Endothelial cell (in vitro differentiated cells): ENCODE results near the gene MINDY3. TPM values are rescaled to one million over a fixed set of nuclear protein-coding genes. Genes with fewer than 3 reads are reported as not detected.

ENCODE experiments used
- DNase-seq: peaks from one replicate; pipeline ENCODE4 v3.0.0; 2021; ENCODE audit warnings: low spot score
- H3K27ac Mint-ChIP-seq: one replicate; pipeline ENCODE4 v1.8.0; 2021; ENCODE audit warnings: mixed read lengths, inconsistent platforms; ENCODE audit not compliant: unreplicated experiment
- H3K27me3 Mint-ChIP-seq: one replicate; pipeline ENCODE4 v1.8.0; 2021; ENCODE audit warnings: mild to moderate bottlenecking, moderate library complexity, mixed read lengths, inconsistent platforms; ENCODE audit not compliant: unreplicated experiment
- H3K36me3 Mint-ChIP-seq: one replicate; pipeline ENCODE4 v1.8.0; 2021; ENCODE audit warnings: mild to moderate bottlenecking, low read depth, mixed read lengths, inconsistent platforms; ENCODE audit not compliant: unreplicated experiment
- H3K4me1 Mint-ChIP-seq: one replicate; pipeline ENCODE4 v1.8.0; 2021; ENCODE audit warnings: mild to moderate bottlenecking, mixed read lengths, inconsistent platforms; ENCODE audit not compliant: unreplicated experiment
- H3K4me3 Mint-ChIP-seq: one replicate; pipeline ENCODE4 v1.8.0; 2021; ENCODE audit warnings: mild to moderate bottlenecking, mixed read lengths, inconsistent platforms; ENCODE audit not compliant: unreplicated experiment
- H3K9me3 Mint-ChIP-seq: one replicate; pipeline ENCODE4 v1.8.0; 2021; ENCODE audit warnings: mixed read lengths, inconsistent platforms; ENCODE audit not compliant: unreplicated experiment
- total RNA-seq: library from RNA; stranded (reverse); fragmentation: NEBNext Ultra II Directional; extraction: Animal tissue kit (Norgen Biotek cat#: 25700); gene quantifications from one replicate; pipeline ENCODE4 v1.2.1, GENCODE V29; 2021; ENCODE audit not compliant: unreplicated experiment
- TF ChIP-seq, protein P1 (sequence below): fragments of 200-600 bp; sonication (generic); IDR thresholded peaks from one replicate; pipeline ENCODE4 v1.5.0; 2021; ENCODE audit warnings: antibody characterized with exemption; ENCODE audit not compliant: unreplicated experiment

The MINDY3 gene
- total RNA-seq, 1 donor from 2014 or later: 26.1 TPM

DNA sequence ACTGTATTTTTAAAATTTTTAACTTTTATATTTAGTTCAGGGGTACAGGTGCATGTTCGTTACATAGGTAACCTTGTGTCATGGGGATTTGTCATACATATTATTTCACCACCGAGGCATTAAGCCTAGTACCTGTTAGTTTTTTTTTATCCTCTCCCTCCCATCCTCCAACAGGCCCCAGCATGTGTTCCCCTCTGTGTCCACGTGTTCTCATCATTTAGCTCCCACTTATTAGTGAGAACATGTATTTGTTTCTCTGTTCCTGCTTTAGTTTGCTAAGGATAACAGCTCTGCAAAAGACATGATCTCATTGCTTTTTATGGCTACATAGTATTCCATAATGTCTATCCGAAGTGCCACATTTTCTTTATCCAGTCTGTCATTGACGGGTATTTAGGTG is 118.2 kb downstream of the MINDY3 start:
- no peaks in the 10 kb centered on the region for H3K9me3 Mint-ChIP-seq
- no peaks in the 10 kb centered on the region for H3K36me3 Mint-ChIP-seq
- TF ChIP-seq, protein P1, sequence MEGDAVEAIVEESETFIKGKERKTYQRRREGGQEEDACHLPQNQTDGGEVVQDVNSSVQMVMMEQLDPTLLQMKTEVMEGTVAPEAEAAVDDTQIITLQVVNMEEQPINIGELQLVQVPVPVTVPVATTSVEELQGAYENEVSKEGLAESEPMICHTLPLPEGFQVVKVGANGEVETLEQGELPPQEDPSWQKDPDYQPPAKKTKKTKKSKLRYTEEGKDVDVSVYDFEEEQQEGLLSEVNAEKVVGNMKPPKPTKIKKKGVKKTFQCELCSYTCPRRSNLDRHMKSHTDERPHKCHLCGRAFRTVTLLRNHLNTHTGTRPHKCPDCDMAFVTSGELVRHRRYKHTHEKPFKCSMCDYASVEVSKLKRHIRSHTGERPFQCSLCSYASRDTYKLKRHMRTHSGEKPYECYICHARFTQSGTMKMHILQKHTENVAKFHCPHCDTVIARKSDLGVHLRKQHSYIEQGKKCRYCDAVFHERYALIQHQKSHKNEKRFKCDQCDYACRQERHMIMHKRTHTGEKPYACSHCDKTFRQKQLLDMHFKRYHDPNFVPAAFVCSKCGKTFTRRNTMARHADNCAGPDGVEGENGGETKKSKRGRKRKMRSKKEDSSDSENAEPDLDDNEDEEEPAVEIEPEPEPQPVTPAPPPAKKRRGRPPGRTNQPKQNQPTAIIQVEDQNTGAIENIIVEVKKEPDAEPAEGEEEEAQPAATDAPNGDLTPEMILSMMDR: no peak
- H3K27ac Mint-ChIP-seq: no peak overlapping the region
- no peaks in the 10 kb centered on the region for H3K27me3 Mint-ChIP-seq
- DNase-seq: no peak
- H3K4me3 Mint-ChIP-seq: no peak overlapping the region
- H3K4me1 Mint-ChIP-seq: no peaks in the 10 kb centered on the region

DNA sequence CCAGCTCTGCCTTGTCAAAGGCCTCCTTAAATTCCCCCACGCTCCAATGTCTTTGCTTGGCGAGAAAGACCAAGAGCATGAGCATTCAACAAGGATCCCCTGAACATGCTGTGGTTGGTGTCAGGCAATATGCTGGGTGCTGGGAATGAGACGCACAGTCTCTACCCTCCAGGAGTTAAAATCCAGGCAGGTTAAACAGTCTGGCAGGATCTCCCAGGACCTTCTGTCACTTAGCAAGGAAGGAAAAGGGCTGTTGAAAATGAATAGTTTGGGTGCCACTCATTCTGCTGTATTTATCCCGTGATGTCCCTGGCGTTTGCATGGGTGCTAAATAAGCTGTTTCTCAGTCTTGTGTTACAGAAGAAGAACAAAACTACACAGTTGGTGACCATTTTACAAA is 118.7 kb downstream of the MINDY3 start:
- H3K9me3 Mint-ChIP-seq: no peaks in the 10 kb centered on the region
- DNase-seq: no peak
- TF ChIP-seq, protein P1: no peak
- H3K4me3 Mint-ChIP-seq: no peak overlapping the region
- H3K36me3 Mint-ChIP-seq: no peaks in the 10 kb centered on the region
- H3K27ac Mint-ChIP-seq: no peak overlapping the region
- no peaks in the 10 kb centered on the region for H3K27me3 Mint-ChIP-seq
- no peaks in the 10 kb centered on the region for H3K4me1 Mint-ChIP-seq

DNA sequence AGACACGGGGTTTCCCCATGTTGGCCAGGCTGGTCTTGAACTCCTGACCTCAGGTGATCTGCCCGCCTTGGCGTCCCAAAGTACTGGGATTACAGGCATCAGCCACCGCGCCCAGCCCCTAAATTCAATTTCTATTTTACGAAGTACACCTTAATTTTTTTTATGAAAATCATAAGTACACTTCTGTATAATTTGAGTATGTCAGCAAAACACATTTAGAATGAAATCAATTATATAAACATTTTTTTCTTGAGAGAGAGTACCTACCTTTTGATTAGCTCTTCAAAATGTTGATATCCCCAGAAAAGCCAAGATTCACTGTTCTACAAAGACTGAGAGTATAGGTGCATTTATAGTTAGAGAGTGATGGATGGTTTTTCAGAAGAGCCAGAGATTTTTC is 120.0 kb downstream of the MINDY3 start:
- DNase-seq: no peak
- no peaks in the 10 kb centered on the region for H3K4me1 Mint-ChIP-seq
- no peaks in the 10 kb centered on the region for H3K9me3 Mint-ChIP-seq

DNA sequence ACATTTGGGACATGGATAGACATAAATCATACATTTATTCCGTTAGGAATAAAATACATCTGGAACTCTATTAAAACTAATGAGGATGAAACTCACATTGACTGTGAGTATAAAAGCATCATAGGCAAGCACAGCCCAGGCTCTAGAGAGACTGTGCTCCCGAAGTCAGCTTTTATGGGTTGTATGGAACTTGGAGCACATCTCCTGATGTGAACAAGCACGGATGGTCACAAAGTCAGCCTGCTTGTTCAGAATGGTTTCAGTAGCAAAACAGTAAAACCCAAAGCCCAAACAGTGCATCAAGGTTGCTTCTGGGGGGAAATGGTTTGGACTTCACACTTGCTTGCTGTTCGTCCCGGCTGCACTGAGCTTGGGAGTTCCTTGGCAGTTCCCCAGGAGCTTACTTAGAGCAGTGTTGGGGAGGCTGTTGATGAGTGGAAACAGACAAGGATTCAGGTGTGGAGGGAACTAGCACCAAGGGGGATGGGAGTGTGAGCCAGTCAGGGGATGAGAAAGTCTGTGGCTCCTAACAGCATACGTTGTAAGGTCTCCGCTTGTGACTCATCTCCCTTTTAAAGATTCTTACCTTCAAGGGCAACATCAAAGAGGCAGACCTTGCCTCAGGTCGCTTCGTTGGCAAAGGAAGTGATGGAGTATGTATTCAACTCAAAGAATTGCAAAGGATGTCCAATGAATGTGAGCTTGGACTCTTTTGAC is 120.9 kb downstream of the MINDY3 start:
- H3K9me3 Mint-ChIP-seq: no peaks in the 10 kb centered on the region
- peaks cover 4% of the 10 kb centered on the region for H3K27me3 Mint-ChIP-seq
- H3K36me3 Mint-ChIP-seq: no peaks in the 10 kb centered on the region
- H3K4me1 Mint-ChIP-seq: no peaks in the 10 kb centered on the region
- no peak overlapping the region for H3K4me3 Mint-ChIP-seq
- no peak for DNase-seq
- H3K27ac Mint-ChIP-seq: no peak overlapping the region
- TF ChIP-seq, protein P1: no peak

More for the DNA sequence above, 120.0 kb downstream of the MINDY3 start:
- no peak overlapping the region for H3K27ac Mint-ChIP-seq
- H3K4me3 Mint-ChIP-seq: no peak overlapping the region
- TF ChIP-seq, protein P1: no peak
- no peaks in the 10 kb centered on the region for H3K36me3 Mint-ChIP-seq
- H3K27me3 Mint-ChIP-seq: peaks cover 4% of the 10 kb centered on the region

DNA sequence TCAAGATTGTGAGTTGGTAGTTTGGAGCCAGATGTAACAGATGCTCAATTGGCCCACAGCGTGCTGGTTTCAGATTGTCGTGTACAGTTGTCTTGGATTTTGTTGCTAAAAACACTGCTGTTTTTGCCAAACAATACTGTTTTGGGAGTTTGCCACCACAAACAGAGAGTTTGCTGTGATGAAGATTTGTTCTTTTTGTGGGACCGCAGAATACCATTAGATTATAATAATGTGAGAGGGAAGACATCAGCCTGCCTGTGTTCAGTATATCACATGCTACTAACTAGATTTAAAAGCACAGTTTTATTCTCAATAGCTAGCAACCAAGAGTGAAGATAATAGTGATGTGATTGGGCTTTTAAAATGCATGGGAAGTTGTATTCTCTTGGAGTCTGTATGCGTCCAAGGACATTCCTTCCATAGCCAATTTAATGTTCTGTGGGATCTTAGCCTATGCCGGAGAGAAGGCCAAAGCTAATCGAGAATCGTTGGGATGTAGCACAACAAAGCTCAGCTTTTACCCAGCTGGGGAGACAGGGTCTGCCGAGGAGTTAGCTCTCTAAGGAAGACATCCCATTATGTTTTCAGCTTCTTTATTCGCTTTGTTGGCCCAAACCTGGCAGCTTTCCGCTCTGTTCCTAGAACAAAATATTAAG is 121.9 kb downstream of the MINDY3 start:
- H3K4me1 Mint-ChIP-seq: no peaks in the 10 kb centered on the region
- H3K27ac Mint-ChIP-seq: no peak overlapping the region
- H3K36me3 Mint-ChIP-seq: no peaks in the 10 kb centered on the region
- TF ChIP-seq, protein P1: no peak
- H3K4me3 Mint-ChIP-seq: no peak overlapping the region
- H3K9me3 Mint-ChIP-seq: no peaks in the 10 kb centered on the region
- no peak for DNase-seq
- peaks cover 4% of the 10 kb centered on the region for H3K27me3 Mint-ChIP-seq
